ENCODE results near the gene PABPN1. TPM values are rescaled to one million over a fixed set of nuclear protein-coding genes. Genes with fewer than 3 reads are reported as not detected.

The PABPN1 gene
- total RNA-seq, 1 experiment from 2014 or later: 184 TPM

DNA sequence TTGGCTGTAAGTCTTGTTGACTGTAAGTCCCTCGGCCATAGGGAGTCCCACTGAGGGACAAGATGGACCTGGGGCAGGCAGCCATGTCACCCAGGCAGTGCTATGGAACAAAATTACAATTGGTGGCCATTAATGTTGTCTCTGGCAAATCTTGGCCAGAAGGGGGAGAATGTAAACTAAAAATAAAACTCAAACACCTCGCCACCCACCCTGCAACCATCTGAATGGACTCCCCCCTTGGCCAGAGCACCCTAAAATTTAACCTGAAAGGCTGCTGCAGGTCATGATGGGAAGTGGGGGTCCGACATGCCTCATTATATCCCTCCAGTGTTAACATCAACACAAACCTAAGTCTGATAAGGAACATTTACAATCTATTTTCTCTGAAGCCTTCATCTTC, 23.2 kb downstream of the PABPN1 start:
- ChIA-PET POLR2A (no interaction called here), RAD21 (ENCODE audit: low non-redundant PET in 1 of 2, low total read pairs in 2 of 2, uncharacterized antibody in 2 of 2, unreplicated experiment in 2 of 2) (no interaction called here), CTCF (interaction anchor here (2.0 kb wide), 1 partner anchor 16 kb away, joined by 8 read pairs; no protein-coding TSS in a partner anchor)
- Histone ChIP-seq H3K4me2 (ENCODE audit: low read length) (no peak overlapping the region), H3K79me2 (ENCODE audit: insufficient read depth, low read length) (no peaks in the 10 kb centered on the region), H3K9me3 (ENCODE audit: control insufficient read depth in 1 of 2, insufficient read depth in 1 of 2, low read depth in 1 of 2, low read length in 2 of 2) (peaks cover 12 to 13% of the 10 kb centered on the region in 2 experiments; a peak in 2 of 4 replicates), H3K27ac (ENCODE audit: low read depth, low read length) (no peak overlapping the region), H3K4me3 (replicated peaks in 1 of 2; ENCODE audit: low read depth in 1 of 2, low read length in 2 of 2) (no peak overlapping the region), H3K27me3 (ENCODE audit: insufficient read depth, low read length) (no peaks in the 10 kb centered on the region), H4K20me1 (ENCODE audit: insufficient read depth) (no peaks in the 10 kb centered on the region), H3K9ac (ENCODE audit: low read length) (no peak overlapping the region), H2AFZ (ENCODE audit: low read depth, low read length, poor library complexity, severe bottlenecking) (no peak overlapping the region), H3K36me3 (ENCODE audit: control insufficient read depth in 1 of 2, insufficient read depth in 2 of 2, low read length in 2 of 2) (no peaks in the 10 kb centered on the region), H3K4me1 (ENCODE audit: control insufficient read depth in 1 of 2, insufficient read depth in 2 of 2, low read length in 2 of 2) (no peaks in the 10 kb centered on the region), H3K9me2 (ENCODE audit: insufficient read depth) (no peaks in the 10 kb centered on the region)
- TF ChIP-seq, protein P1, sequence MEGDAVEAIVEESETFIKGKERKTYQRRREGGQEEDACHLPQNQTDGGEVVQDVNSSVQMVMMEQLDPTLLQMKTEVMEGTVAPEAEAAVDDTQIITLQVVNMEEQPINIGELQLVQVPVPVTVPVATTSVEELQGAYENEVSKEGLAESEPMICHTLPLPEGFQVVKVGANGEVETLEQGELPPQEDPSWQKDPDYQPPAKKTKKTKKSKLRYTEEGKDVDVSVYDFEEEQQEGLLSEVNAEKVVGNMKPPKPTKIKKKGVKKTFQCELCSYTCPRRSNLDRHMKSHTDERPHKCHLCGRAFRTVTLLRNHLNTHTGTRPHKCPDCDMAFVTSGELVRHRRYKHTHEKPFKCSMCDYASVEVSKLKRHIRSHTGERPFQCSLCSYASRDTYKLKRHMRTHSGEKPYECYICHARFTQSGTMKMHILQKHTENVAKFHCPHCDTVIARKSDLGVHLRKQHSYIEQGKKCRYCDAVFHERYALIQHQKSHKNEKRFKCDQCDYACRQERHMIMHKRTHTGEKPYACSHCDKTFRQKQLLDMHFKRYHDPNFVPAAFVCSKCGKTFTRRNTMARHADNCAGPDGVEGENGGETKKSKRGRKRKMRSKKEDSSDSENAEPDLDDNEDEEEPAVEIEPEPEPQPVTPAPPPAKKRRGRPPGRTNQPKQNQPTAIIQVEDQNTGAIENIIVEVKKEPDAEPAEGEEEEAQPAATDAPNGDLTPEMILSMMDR (IDR thresholded peaks at IDR 0.05 in 2 of 3, conservative IDR thresholded peaks at IDR 0.05 in 1 of 3; ENCODE audit: borderline replicate concordance in 1 of 3, insufficient read depth in 1 of 3, low read depth in 2 of 3, low read length in 2 of 3): 0 out of 6 replicates have a peak, but pooled peaks of 1 of the 3 experiments have one; percentile 12
- TF ChIP-seq, protein P2, sequence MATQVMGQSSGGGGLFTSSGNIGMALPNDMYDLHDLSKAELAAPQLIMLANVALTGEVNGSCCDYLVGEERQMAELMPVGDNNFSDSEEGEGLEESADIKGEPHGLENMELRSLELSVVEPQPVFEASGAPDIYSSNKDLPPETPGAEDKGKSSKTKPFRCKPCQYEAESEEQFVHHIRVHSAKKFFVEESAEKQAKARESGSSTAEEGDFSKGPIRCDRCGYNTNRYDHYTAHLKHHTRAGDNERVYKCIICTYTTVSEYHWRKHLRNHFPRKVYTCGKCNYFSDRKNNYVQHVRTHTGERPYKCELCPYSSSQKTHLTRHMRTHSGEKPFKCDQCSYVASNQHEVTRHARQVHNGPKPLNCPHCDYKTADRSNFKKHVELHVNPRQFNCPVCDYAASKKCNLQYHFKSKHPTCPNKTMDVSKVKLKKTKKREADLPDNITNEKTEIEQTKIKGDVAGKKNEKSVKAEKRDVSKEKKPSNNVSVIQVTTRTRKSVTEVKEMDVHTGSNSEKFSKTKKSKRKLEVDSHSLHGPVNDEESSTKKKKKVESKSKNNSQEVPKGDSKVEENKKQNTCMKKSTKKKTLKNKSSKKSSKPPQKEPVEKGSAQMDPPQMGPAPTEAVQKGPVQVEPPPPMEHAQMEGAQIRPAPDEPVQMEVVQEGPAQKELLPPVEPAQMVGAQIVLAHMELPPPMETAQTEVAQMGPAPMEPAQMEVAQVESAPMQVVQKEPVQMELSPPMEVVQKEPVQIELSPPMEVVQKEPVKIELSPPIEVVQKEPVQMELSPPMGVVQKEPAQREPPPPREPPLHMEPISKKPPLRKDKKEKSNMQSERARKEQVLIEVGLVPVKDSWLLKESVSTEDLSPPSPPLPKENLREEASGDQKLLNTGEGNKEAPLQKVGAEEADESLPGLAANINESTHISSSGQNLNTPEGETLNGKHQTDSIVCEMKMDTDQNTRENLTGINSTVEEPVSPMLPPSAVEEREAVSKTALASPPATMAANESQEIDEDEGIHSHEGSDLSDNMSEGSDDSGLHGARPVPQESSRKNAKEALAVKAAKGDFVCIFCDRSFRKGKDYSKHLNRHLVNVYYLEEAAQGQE (IDR thresholded peaks at IDR 0.05; ENCODE audit: low read depth): no peak
- intact Hi-C loops (cut with micrococcal nuclease): no loop called here
- DNase-seq (ENCODE audit: low read depth, low spot score) (no peak), ATAC-seq (no peak)
- no TSS peak for BruUV-seq (replicated peaks)
